Heart left ventricle (tissue), 13 donors: ENCODE results near the gene KNDC1.

Experiments used
- CTCF ChIP-seq, 12 donors: fragments of 200-600 bp; sonication (generic) in 4 of 12; IDR thresholded peaks; one replicate each; pipeline versions ENCODE4 v1.5.0 to v1.8.0; 2018 to 2022; ENCODE audit warnings: antibody characterized with exemption in 12 of 12, mild to moderate bottlenecking in 5 of 12
- POLR2A ChIP-seq, 2 donors: fragments of 450-650 bp; IDR thresholded peaks; one replicate each; pipeline ENCODE4 v1.6.1; 2017; ENCODE audit warnings: antibody characterized with exemption in 2 of 2, mild to moderate bottlenecking in 2 of 2, moderate library complexity in 2 of 2
- donor health status: ischemic (EF 13 %, LVEDD 7.1; RV severe dilation, severe dysfunction).
- donor health status: DM: no; HTN: yes; CAD: no.
- donor health status: DM: no; HTN: no; CAD: no.
- donor health status: ischemic (EF 25% LVEDD 6.9; RV normal size, moderate dysfunction).
- donor health status: ischemic (EF 25% LVEDD 5.7; RV mildly dilated, moderate dysfunction).
- donor health status: ischemic (EF 35%, LVEDD 5.7; RV mildly dilated, moderate dysfunction).
- donor health status: nonischemic (EF 11% LVEDD 7.7; RV severe dilation, severe dysfunction).
- donor health status: DM: yes; HTN: yes; CAD: no.
- donor health status: PGD.
- donor health status: ischemic (EF 29% LVEDD 5.4; RV normal size, mild dysfunction).
- donor health status: nonischemic (EF 23%, LVEDD 6.1; RV moderate dilation, normal function).

GRCh38 chr10:133270204-133270603 lies 110.2 kb downstream of the KNDC1 start:
- TF ChIP-seq CTCF (IDR thresholded peaks at IDR 0.05) = no peak
- no peak for TF ChIP-seq POLR2A (IDR thresholded peaks at IDR 0.05)
